Stimulated activated CD4-positive, alpha-beta T cell treated with anti-CD3 and anti-CD28 coated beads, Interleukin-1b, Interleukin-23, amount 100 ng/mL, for 48 hours (primary cell): Measurements from ENCODE around the gene DPYSL3.
"Not testable (repeated sequence)": the region's sequence is repeated elsewhere in the genome, so short reads cannot be mapped to it uniquely, and the experiment has no call there.

Experiments
- DNase-seq: peaks from one replicate; pipeline ENCODE4 v3.0.0-alpha.2; 2020

DPYSL3 gene

DNA sequence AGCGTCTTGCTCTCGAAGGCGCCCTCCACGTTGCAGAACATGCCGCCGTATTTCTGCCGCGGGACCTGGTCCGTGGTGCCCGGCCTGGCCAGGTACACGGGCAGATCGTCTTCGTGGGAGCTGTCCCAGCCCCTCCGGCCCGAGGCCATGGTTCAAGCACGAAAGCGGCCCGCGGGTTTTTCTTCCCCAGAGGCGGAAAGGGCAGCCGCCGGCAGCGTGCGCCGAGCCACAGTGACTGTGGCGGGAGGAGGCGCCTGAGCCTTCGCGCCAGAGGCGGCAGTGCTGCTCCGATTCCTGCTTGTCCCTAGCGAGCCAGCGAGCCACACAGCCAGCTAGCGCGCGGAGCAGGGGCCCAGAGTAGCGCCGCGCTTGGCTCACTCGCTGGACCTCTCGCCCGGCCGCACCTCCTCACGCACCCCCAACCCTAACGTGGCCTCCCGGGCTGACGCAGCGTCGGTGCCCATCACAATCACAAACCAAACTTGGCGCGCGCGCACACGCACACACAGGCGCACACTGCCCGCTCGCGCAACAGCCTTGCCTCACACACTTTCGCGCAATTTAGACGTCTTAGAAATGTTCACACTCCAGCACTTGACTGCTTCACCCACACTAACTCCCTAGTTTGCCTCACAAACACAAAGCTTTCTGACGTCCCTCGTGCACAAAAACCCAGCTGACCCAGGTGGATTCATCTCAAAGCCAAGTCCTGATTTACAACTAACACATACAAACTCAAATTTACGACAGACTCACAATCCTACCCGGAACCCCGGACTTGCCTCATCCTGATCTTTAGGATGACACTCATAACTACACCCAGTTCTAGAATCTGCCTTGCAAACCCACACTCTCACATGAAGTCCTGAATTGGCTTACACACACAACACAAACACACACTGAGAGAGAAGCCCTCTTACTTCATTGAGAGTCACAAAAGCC, at the start of gene DPYSL3:
DPYSL3 (minus strand) TSS at position 359 of the 942 bp plus-strand sequence; CDS start at position 149, 210 bp downstream.
- no peak for DNase-seq

DNA sequence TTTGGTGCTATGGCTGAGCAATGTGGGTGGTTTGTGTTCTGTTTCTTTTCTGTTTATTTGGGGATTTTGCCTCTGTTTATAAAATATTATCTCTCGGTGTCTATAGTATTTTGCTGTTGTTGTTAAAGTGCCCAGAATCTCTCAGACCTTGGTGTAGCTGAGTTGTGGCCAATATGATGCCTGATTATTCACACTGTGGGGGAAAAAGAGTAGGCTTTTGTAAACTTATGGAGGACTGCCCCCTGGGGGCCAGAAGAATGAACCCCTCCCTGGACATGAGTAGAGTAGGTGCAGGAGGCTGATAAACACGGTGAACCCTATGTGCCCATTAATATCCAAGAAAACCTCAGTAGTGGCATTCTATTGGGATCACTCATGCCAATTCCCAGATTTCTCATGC, 49.0 kb upstream of the DPYSL3 start:
- no peak for DNase-seq

DNA sequence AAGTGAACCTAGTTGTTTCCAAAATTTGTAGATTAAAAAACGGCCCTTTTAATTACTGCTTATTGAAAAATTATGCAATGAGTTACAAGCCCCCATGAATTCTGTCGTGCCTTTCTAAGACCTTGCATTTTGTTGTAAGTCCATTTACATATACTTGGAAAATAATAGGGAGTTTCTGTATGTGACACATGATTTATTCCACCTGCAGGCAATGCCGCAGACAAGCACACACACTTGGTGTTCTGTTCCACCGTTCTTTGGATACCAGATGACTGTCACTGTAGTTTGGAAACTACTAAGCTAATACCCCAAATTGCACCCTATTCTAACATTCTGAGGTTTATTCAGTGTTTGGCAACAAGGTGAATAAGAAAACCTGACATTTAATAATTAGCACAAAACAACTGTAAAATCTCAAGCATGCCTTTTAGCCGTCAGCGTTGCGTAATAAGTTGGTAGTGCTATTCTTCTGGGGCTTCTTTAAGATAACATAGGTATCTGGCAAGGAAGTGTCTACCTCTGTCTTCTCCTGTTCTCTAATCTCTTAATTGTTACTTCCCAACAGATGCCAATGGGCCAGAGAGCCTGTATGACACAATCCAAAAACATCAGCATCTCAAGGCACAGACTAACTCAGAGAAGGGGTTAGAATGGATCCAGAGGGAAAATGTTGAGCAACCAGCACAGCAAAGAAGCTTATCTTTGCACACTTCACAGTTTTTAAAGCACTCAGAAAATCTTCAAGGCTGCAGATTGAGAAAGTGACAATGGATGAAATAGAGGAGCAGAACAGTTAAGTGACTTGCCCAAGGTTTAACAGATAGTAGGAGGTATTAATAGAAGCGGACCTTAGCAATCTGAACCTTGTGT, 48.2 kb upstream of the DPYSL3 start:
- DNase-seq = no peak

DNA sequence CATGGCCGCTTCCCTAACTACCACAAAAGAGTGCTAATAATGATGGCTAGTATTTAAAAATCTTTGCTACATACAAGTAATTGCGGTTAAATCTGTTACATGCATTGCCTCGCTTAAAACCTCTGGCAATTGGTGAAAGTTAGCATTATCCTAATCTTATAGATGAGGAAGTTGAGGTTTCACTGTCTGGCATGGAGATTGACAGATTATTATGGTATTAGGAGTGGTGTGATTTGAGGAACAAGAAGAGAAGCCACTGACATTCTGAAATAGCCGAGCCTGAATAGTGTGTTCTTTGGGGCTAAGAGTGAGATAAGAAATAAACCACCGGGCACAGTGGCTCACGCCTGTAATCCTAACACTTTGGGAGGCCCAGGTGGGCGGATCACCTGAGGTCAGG, 45.3 kb upstream of the DPYSL3 start:
- DNase-seq = no peak

- no peak for DNase-seq
These were observed 44.5 kb upstream of the DPYSL3 start for GRCh38 chr5:147554261-147554817.

DNA sequence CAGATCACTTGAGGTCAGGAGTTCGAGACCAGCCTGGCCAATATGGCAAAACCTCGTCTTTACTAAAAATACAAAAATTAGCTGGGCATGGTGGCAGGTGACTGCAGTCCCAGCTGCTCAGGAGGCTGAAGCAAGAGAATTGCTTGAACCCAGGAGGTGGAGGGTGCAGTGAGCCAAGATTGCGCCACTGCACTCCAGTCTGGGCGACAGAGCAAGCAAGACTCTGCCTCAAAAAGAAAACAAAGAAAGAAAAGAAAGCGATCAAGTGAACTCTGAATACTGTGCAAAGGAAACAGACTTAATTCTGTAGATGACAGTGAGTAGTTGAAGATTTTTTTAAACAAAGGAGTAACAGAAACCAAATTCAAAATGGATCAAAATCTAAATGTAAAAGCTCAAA, 43.9 kb upstream of the DPYSL3 start:
- DNase-seq = not testable (repeated sequence)

DNA sequence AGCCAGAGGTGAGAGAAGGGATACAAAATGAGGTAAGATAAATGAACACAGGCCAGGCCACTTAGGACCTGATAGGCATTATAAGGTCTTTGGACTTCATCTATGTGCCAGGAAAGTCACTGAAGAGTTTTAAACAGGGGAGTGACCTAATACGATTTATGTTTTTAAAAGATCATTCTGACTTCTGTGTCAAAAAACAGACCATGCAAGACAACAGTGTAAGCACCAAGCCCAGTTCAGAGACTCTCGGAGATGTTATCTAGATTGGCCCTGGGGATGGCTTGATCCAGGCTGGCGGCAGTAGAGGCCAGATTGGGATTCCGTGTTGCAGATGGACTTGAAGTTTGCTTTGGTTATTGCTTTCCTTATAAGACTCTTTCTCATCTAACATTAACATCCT, 43.0 kb upstream of the DPYSL3 start:
- DNase-seq = no peak

DNA sequence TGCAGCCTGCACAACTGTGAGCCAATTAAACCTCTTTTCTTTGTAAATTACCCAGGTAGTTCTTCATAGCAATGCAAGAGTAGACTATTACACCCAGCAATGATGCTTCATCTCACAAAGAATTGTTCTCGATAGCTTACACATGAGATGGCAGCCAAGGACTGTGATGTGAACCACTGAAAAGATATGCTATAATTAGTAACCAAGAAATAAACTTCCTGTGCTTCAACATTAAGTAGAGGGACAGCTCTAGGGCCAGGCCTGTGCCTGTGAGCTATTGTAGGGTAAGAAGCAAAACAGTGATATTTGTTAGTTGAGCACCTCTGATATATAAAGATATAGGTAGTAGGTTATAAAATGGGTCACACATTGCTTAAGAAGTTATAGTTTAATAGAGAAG, 41.8 kb upstream of the DPYSL3 start:
- no peak for DNase-seq

DNA sequence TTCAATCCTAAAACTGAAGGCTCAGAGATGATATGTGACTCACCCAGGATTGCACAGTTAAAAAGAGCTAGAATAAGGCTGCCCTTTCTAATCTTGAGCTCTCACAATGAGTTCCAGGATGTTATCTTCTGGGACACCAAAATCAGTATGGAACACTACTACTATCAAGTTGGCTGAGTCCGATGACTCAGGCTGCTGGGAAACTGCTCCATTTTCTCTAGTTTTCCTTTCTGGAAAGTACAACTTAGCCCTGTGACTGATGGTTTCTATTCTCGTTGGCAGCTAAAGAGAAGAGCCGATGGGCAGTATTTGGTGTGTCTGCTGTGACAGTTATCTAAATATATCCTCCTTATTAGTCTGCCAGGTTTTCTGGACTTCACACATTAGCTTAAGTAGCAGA, 37.9 kb upstream of the DPYSL3 start:
- DNase-seq = no peak

- no peak for DNase-seq
These were observed 34.7 kb upstream of the DPYSL3 start for GRCh38 chr5:147544556-147544955.

DNA sequence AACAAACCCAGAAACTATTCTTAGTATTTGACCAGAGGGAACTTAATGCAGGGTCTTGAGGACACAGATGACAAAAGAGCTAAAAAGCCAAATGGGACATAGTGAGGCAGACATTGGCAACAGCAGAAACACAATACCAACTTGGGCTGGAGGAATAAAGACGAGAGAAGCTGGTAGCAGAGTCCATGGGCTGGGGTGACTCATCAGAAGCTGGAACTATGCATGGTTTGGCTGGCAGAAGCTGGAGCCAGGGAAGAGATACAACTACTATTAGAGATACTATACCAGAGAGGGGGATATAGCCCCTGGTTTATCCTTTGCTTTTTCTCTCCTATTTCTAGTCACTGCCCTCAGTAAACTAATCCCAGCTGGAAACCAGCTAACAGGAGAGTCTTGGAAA, 29.2 kb upstream of the DPYSL3 start:
- DNase-seq = no peak

DNA sequence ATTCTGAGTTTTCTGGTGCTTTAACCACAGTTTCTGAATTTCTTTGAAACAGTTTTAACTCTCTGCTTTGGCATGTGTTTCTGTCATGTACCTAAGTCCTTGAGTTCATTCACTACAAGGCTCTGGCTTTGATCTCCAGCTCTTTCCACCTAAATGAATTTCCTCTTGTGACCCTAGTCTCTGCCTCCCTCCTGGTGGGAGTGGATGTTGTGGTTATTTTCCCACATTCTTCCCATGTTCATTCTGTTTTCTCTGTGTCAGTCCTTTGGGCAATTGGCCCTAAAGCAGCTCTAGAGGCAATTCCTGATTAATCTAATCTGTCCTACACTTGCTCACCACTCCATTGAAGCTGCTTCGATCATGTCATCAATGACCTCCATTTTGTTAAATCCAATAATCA, 28.4 kb upstream of the DPYSL3 start:
- no peak for DNase-seq

DNA sequence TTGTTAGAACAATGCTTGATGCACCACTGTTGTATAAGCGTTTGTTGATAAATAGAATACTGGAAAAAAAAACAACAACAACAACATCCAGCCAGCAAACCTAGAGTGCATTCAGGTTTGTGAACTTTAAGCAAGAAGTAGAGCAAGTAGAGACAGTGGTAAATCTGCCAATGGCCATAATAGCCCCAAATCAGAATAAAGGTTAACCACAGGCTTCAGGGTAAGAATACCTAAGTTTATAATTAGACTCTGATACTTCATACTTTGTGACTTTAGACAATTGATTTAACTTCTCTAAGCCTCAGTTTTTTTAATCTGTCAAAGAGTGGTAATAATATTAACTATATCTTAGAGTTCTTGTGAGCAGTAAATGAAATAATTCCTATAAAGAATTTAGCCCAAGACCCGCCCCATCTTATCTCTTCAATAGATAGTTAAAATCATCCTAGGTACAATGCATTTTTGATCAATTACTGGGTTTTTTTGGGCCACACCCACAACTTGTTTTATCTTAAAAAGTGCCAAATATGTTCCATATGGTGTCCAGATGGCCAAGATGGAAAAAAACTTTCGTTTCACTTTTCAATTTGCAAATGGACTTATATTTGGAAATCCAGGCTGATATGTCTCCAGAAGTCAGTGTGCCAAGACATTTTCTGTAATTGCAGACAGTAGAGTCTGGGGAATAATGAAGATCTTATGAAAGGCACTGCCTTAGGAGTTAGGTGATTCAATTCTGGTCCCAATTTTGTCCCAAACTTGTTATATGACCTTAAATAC, 24.5 kb upstream of the DPYSL3 start:
- no peak for DNase-seq

DNA sequence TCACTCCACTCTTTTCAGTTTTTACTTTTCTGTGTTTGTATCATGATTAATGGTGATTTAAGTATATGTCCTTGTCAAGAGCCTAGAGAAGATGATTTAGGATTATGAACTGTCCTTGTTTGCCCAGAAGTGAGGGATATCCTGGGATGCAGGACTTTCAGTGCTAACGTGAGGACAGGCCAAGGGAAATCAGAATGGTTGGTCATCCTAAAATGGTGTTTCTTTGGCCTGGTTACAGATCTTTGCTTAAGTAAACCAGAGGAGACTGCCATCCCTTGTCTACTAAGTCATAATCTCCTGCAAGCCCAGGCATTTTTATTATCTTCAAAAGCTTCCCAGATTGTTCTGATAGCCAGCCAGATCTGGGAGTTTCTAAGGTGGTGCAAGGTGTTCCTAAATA, 22.3 kb upstream of the DPYSL3 start:
- no peak for DNase-seq

GRCh38 chr5:147530530-147531389, 20.9 kb upstream of the DPYSL3 start:
- no peak for DNase-seq

DNA sequence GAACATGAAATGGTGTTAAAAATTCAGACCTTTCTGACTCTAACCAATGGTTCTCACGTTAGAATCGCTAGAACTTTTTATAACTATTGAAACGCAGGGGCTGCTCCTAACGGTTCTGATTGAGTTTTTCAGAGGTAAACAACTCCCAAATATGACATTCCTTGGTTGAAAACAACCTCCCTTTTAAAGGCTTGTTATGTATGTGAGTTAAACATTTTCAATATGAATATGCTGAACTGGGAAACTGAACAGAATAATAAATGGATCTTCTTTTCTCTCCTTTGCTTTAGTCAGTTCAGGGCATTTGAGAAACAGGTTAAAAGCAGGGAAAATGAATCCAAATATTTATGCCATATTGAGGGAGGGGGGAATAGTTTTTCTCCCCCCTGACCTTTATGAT, 13.2 kb upstream of the DPYSL3 start:
- no peak for DNase-seq

GRCh38 chr5:147522435-147522834, 12.6 kb upstream of the DPYSL3 start:
- DNase-seq = no peak

- no peak for DNase-seq
These were observed 10.6 kb upstream of the DPYSL3 start for GRCh38 chr5:147520450-147520849.

- no peak for DNase-seq
These were observed 9.5 kb upstream of the DPYSL3 start for GRCh38 chr5:147519380-147519779.

GRCh38 chr5:147517383-147517782, 7.5 kb upstream of the DPYSL3 start:
- no peak for DNase-seq

DNA sequence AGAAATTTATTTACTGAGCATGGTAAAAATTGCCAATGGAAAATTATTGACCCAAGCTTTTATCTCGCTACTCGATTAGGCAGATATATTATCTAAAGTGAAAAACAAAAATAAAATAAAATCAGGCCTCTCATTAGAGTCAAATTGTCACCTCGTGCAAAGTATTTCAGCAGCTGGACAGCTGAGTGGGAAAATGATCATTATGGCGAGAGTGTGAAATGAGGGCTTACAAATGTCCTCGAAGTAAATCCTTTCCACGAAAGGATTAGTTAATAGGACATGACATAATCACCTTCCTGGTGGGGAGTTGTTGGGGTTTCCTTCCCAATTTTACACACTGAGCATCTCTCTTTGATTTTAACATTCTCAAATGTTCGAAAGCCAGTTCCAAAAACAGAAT, 5.4 kb upstream of the DPYSL3 start:
- DNase-seq = no peak
